Fibroblast of skin of abdomen (primary cell): Measurements from ENCODE around the gene C20orf173.
A peak's percentile ranks its signal among the peaks of the same experiment; 100 is the strongest.
"Not testable (repeated sequence)": the region's sequence is repeated elsewhere in the genome, so short reads cannot be mapped to it uniquely, and the experiment has no call there.

Experiments
- DNase-seq: peaks from one replicate; pipeline ENCODE4 v3.0.0-alpha.2; 2013

The C20orf173 gene

GRCh38 chr20:35544941-35545340 is 15.5 kb upstream of the C20orf173 start:
- peak; percentile 13 for DNase-seq

- no peak for DNase-seq
These were observed 15.0 kb upstream of the C20orf173 start for GRCh38 chr20:35544436-35544835.

- DNase-seq, result no peak
These were observed 13.5 kb upstream of the C20orf173 start for GRCh38 chr20:35542990-35543389.

GRCh38 chr20:35541783-35542662 is 12.6 kb upstream of the C20orf173 start, which contains the start of gene ERGIC3:
Gene ERGIC3 (plus strand): TSS chr20:35542078. CDS start chr20:35542098, 20 bp downstream.
- DNase-seq, result peak; percentile 95

GRCh38 chr20:35541118-35541782 is 11.8 kb upstream of the C20orf173 start:
- no peak for DNase-seq

GRCh38 chr20:35539756-35540212 is 10.3 kb upstream of the C20orf173 start:
- no peak for DNase-seq

GRCh38 chr20:35527122-35527769 is 2.2 kb downstream of the C20orf173 start:
- no peak for DNase-seq

GRCh38 chr20:35525639-35526038 is 3.8 kb downstream of the C20orf173 start:
- no peak for DNase-seq

GRCh38 chr20:35523298-35523888 is 6.1 kb downstream of the C20orf173 start:
- no peak for DNase-seq

- no peak for DNase-seq
These were observed 10.5 kb downstream of the C20orf173 start for GRCh38 chr20:35518955-35519354.

GRCh38 chr20:35517767-35518166 is 11.7 kb downstream of the C20orf173 start:
- DNase-seq, result not testable (repeated sequence)

GRCh38 chr20:35517125-35517524 is 12.3 kb downstream of the C20orf173 start:
- no peak for DNase-seq

GRCh38 chr20:35515949-35516645 is 13.4 kb downstream of the C20orf173 start:
- peak; percentile 83 for DNase-seq

GRCh38 chr20:35515341-35515740 is 14.1 kb downstream of the C20orf173 start:
- DNase-seq, result no peak

- DNase-seq, result no peak
These were observed 15.0 kb downstream of the C20orf173 start for GRCh38 chr20:35514371-35514932.

GRCh38 chr20:35511814-35512420 is 17.5 kb downstream of the C20orf173 start:
- DNase-seq, result peak; percentile 46

GRCh38 chr20:35510951-35511735 is 18.3 kb downstream of the C20orf173 start:
- peak; percentile 46 for DNase-seq

GRCh38 chr20:35508493-35509218 is 20.8 kb downstream of the C20orf173 start:
- no peak for DNase-seq

GRCh38 chr20:35506872-35507638 is 22.4 kb downstream of the C20orf173 start:
- DNase-seq, result no peak
